Tibial nerve (tissue), 4 donors: ENCODE measurements around the gene KCNJ11.

Source experiments
- CTCF ChIP-seq, 5 experiments: fragments of 200-600 bp in 3 of 5; fragments of 450-650 bp in 2 of 5; sonication (generic) in 3 of 5; IDR thresholded peaks; one replicate each; pipeline ENCODE4 v1.5.1; 2016 to 2019; ENCODE audit warnings: antibody characterized with exemption in 5 of 5, mild to moderate bottlenecking in 3 of 5, moderate library complexity in 2 of 5
- EP300 ChIP-seq, 2 donors: sonication (generic); formaldehyde crosslinking; IDR thresholded peaks; one replicate each; pipeline ENCODE4 v1.6.1; 2017; ENCODE audit warnings: antibody characterized with exemption in 2 of 2, mild to moderate bottlenecking in 1 of 2
- POLR2A ChIP-seq, 2 donors: fragments of 450-650 bp; IDR thresholded peaks; one replicate each; pipeline ENCODE4 v1.6.1; 2017; ENCODE audit warnings: antibody characterized with exemption in 2 of 2, mild to moderate bottlenecking in 2 of 2, moderate library complexity in 2 of 2

GRCh38 chr11:17423533-17424310, 35.3 kb upstream of the KCNJ11 start:
- TF ChIP-seq CTCF (IDR thresholded peaks at IDR 0.05) (no peak), POLR2A (IDR thresholded peaks at IDR 0.05) (no peak), EP300 (IDR thresholded peaks at IDR 0.05) (no peak)
